ENCODE measurements around the gene FGD3.

DNA sequence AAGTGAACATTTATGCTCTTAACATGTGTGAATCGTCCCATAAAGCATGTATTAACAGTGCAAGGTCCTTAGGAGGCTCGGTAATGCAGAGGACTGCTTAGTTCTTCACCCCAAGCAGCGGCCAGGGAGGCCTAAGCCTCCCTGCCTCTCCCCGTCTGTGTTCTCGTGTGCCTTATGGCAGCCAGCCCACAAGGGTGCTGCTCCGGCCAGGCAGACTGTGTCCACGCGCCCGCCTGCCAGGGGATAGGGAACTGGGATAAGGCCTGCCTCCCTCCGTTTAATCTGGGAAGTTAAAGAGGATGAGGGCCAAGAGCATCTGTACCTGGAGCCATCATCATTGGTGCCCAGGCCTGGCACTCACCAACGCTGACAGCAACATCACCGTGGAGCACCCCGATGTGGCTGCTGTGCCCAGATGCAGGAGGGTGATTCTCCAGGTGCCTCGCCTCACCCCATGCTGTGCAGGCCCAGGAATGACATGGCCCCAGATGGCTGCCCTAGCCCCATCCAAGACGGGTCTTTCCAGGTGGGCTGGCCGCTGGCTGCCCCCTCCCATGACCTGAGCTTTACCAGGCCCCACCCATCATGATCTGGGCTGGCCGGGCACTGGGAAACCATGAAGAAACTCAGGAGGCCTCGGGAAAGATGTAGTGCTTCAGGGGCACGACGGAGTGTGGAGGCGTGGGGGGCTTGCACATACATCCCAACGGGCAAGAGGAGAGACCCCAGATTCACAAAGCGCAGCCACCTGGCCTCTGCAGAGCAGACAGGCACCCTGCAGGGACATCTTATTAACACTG is 75.6 kb downstream of the FGD3 start:
- TF ChIP-seq GATA3 (IDR thresholded peaks at IDR 0.05; ENCODE audit: low read depth, low read length) (no peak), GATA2 (IDR thresholded peaks at IDR 0.05; ENCODE audit: low read depth, low read length) (no peak)
